HG03196 (cell line): ENCODE data around the gene STOML2.

Experiments
- ATAC-seq: cut with Tn5 transposase; IDR thresholded peaks from one replicate; pipeline ENCODE4 v1.9.1; 2021; ENCODE audit not compliant: unreplicated experiment

Gene STOML2

GRCh38 chr9:35073279-35073612 is 29.7 kb downstream of the STOML2 start:
- no peak for ATAC-seq

- peak; percentile 86 for ATAC-seq
These were observed 30.3 kb downstream of the STOML2 start, which contains the start of gene VCP for GRCh38 chr9:35072461-35073278. VCP (minus strand) TSS chr9:35072625; CDS start chr9:35072353, 272 bp downstream.

- peak; percentile 51 for ATAC-seq
These were observed 31.0 kb downstream of the STOML2 start for GRCh38 chr9:35071814-35072460.

GRCh38 chr9:35070823-35071813 is 31.8 kb downstream of the STOML2 start:
- no peak for ATAC-seq

- no peak for ATAC-seq
These were observed 33.9 kb downstream of the STOML2 start for GRCh38 chr9:35069020-35069419.

GRCh38 chr9:35067056-35067455 is 35.9 kb downstream of the STOML2 start:
- no peak for ATAC-seq

GRCh38 chr9:35060548-35061207 is 42.3 kb downstream of the STOML2 start:
- ATAC-seq, result no peak

GRCh38 chr9:35059438-35059837 is 43.5 kb downstream of the STOML2 start:
- no peak for ATAC-seq

- no peak for ATAC-seq
These were observed 45.7 kb downstream of the STOML2 start for GRCh38 chr9:35057271-35057620.

- ATAC-seq, result no peak
These were observed 46.2 kb downstream of the STOML2 start for GRCh38 chr9:35056571-35057270.

GRCh38 chr9:35054871-35055644 is 47.9 kb downstream of the STOML2 start:
- ATAC-seq, result no peak

GRCh38 chr9:35054185-35054835 is 48.6 kb downstream of the STOML2 start:
- ATAC-seq, result no peak

GRCh38 chr9:35051069-35051967 is 51.6 kb downstream of the STOML2 start:
- ATAC-seq, result no peak
